CD4-positive, CD25-positive, alpha-beta regulatory T cell (primary cell): ENCODE measurements around the gene C16orf89. TPM values are rescaled to one million over a fixed set of nuclear protein-coding genes. Genes with fewer than 3 reads are reported as not detected.

ENCODE experiments used
- ATAC-seq, 2 donors: fragments of 150-1000 bp; cut with Tn5 transposase; one replicate each; pipeline ENCODE4 v1.10.0; 2021; ENCODE audit warnings: low read depth in 2 of 2, moderate number of reproducible peaks in 2 of 2, moderate library complexity in 1 of 2
- DNase-seq, 3 donors: peaks; one replicate each; pipeline versions ENCODE4 v3.0.0 to v3.0.0-alpha.2; 2012 to 2022; ENCODE audit warnings: mixed read lengths in 1 of 3
- H3K27ac ChIP-seq: one replicate; pipeline ENCODE4 v1.7.0; 2013; ENCODE audit warnings: mild to moderate bottlenecking, low read length; ENCODE audit not compliant: insufficient read depth, poor library complexity, severe bottlenecking
- H3K27me3 ChIP-seq: one replicate; pipeline ENCODE4 v1.7.0; 2013; ENCODE audit warnings: low read length; ENCODE audit not compliant: control insufficient read depth, insufficient read depth
- H3K36me3 ChIP-seq: one replicate; pipeline ENCODE4 v1.7.0; 2013; ENCODE audit warnings: mild to moderate bottlenecking, low read length, moderate library complexity; ENCODE audit not compliant: control insufficient read depth, insufficient read depth
- H3K4me1 ChIP-seq: 2 replicates; pipeline ENCODE4 v1.7.0; 2013; ENCODE audit warnings: mild to moderate bottlenecking, low read length; ENCODE audit not compliant: insufficient read depth, control insufficient read depth, poor library complexity, severe bottlenecking
- H3K4me3 ChIP-seq: one replicate; pipeline ENCODE4 v1.7.0; 2013; ENCODE audit warnings: low read depth, mild to moderate bottlenecking, low read length, moderate library complexity
- H3K9me3 ChIP-seq, 2 experiments: 1 replicate in 1 of 2; 2 replicates in 1 of 2; pipeline ENCODE4 v1.7.0; 2013; ENCODE audit warnings: low read length in 2 of 2, mild to moderate bottlenecking in 1 of 2, moderate library complexity in 1 of 2; ENCODE audit not compliant: control insufficient read depth in 2 of 2
- H3K27ac Mint-ChIP-seq, 3 donors: one replicate each; pipeline ENCODE4 v1.8.0; 2020 to 2022; ENCODE audit warnings: mild to moderate bottlenecking in 3 of 3, mixed read lengths in 3 of 3, moderate library complexity in 2 of 3
- H3K27me3 Mint-ChIP-seq: one replicate; pipeline ENCODE4 v1.8.0; 2022; ENCODE audit warnings: mild to moderate bottlenecking, mixed read lengths
- H3K36me3 Mint-ChIP-seq: one replicate; pipeline ENCODE4 v1.8.0; 2020; ENCODE audit warnings: mixed read lengths
- H3K4me1 Mint-ChIP-seq, 4 donors: one replicate each; pipeline ENCODE4 v1.8.0; 2020 to 2022; ENCODE audit warnings: mixed read lengths in 4 of 4, mild to moderate bottlenecking in 1 of 4
- H3K4me3 Mint-ChIP-seq, 4 donors: one replicate each; pipeline ENCODE4 v1.8.0; 2020 to 2022; ENCODE audit warnings: mild to moderate bottlenecking in 4 of 4, mixed read lengths in 4 of 4, moderate library complexity in 3 of 4
- H3K9me3 Mint-ChIP-seq, 7 donors: one replicate each; pipeline ENCODE4 v1.8.0; 2020 to 2022; ENCODE audit warnings: mixed read lengths in 7 of 7, mild to moderate bottlenecking in 3 of 7, moderate library complexity in 2 of 7
- polyA plus RNA-seq, 4 donors: library from polyadenylated mRNA; unstranded; fragments of 300-500 nt; fragmentation: Illumina TruSeq; gene quantifications; one replicate each; pipeline ENCODE4 v1.2.3, GENCODE V29; 2021
- total RNA-seq: library from RNA; stranded (reverse); gene quantifications from one replicate; pipeline ENCODE4 v1.2.3, GENCODE V29; 2022

Gene C16orf89
- total and polyA plus RNA-seq, 5 donors from 2014 or later: not detected

GRCh38 chr16:5022521-5022920 is 43.2 kb downstream of the C16orf89 start:
- no peaks in the 10 kb centered on the region for H3K4me1 ChIP-seq
- no peak overlapping the region for H3K27ac ChIP-seq
- peaks cover 4% of the 10 kb centered on the region for H3K27me3 Mint-ChIP-seq
- H3K36me3 ChIP-seq: no peaks in the 10 kb centered on the region
- H3K4me1 Mint-ChIP-seq: no peaks in the 10 kb centered on the region
- no peak for ATAC-seq
- no peaks in the 10 kb centered on the region for H3K9me3 Mint-ChIP-seq
- H3K4me3 ChIP-seq: no peak overlapping the region
- no peaks in the 10 kb centered on the region for H3K9me3 ChIP-seq
- no peak overlapping the region for H3K4me3 Mint-ChIP-seq
- DNase-seq: no peak
- H3K27me3 ChIP-seq: no peaks in the 10 kb centered on the region
- H3K27ac Mint-ChIP-seq: no peak overlapping the region
- no peaks in the 10 kb centered on the region for H3K36me3 Mint-ChIP-seq

- ATAC-seq (no peak), DNase-seq (no peak)
- no peaks in the 10 kb centered on the region for H3K9me3 ChIP-seq
- H3K27me3 Mint-ChIP-seq: peaks cover 4% of the 10 kb centered on the region
- H3K27me3 ChIP-seq: no peaks in the 10 kb centered on the region
- H3K27ac Mint-ChIP-seq: no peak overlapping the region
- no peaks in the 10 kb centered on the region for H3K36me3 Mint-ChIP-seq
- no peak overlapping the region for H3K4me3 Mint-ChIP-seq
- no peaks in the 10 kb centered on the region for H3K4me1 Mint-ChIP-seq
- H3K4me1 ChIP-seq: no peaks in the 10 kb centered on the region
- no peak overlapping the region for H3K27ac ChIP-seq
- no peaks in the 10 kb centered on the region for H3K9me3 Mint-ChIP-seq
- H3K36me3 ChIP-seq: no peaks in the 10 kb centered on the region
- H3K4me3 ChIP-seq: no peak overlapping the region
These were observed 45.2 kb downstream of the C16orf89 start for GRCh38 chr16:5020551-5020950.

- Histone ChIP-seq H3K9me3 (no peaks in the 10 kb centered on the region), H3K36me3 (no peaks in the 10 kb centered on the region), H3K4me3 (no peak overlapping the region), H3K4me1 (no peaks in the 10 kb centered on the region), H3K27ac (no peak overlapping the region), H3K27me3 (no peaks in the 10 kb centered on the region)
- DNase-seq (no peak), ATAC-seq (no peak)
- Mint-ChIP-seq H3K27ac (no peak overlapping the region), H3K4me1 (no peaks in the 10 kb centered on the region), H3K4me3 (no peak overlapping the region), H3K36me3 (no peaks in the 10 kb centered on the region), H3K27me3 (peaks cover 4% of the 10 kb centered on the region), H3K9me3 (no peaks in the 10 kb centered on the region)
These were observed 46.0 kb downstream of the C16orf89 start for GRCh38 chr16:5019775-5020174.

- Histone ChIP-seq H3K27ac (no peak overlapping the region), H3K4me1 (no peaks in the 10 kb centered on the region), H3K27me3 (no peaks in the 10 kb centered on the region), H3K4me3 (no peak overlapping the region), H3K36me3 (no peaks in the 10 kb centered on the region), H3K9me3 (no peaks in the 10 kb centered on the region)
- Mint-ChIP-seq H3K9me3 (no peaks in the 10 kb centered on the region), H3K4me1 (no peaks in the 10 kb centered on the region), H3K4me3 (no peak overlapping the region), H3K27me3 (peaks cover 4% of the 10 kb centered on the region), H3K36me3 (no peaks in the 10 kb centered on the region), H3K27ac (no peak overlapping the region)
- no peak for DNase-seq
- ATAC-seq: no peak
These were observed 47.0 kb downstream of the C16orf89 start for GRCh38 chr16:5018793-5019192.

GRCh38 chr16:5017678-5017969 is 48.1 kb downstream of the C16orf89 start:
- Histone ChIP-seq H3K4me3 (no peak overlapping the region), H3K27me3 (no peaks in the 10 kb centered on the region), H3K27ac (no peak overlapping the region), H3K4me1 (no peaks in the 10 kb centered on the region), H3K36me3 (no peaks in the 10 kb centered on the region), H3K9me3 (no peaks in the 10 kb centered on the region)
- Mint-ChIP-seq H3K27ac (no peak overlapping the region), H3K4me3 (no peak overlapping the region), H3K36me3 (no peaks in the 10 kb centered on the region), H3K4me1 (no peaks in the 10 kb centered on the region), H3K27me3 (peaks cover 4% of the 10 kb centered on the region), H3K9me3 (no peaks in the 10 kb centered on the region)
- ATAC-seq: no peak
- DNase-seq: no peak

- H3K9me3 Mint-ChIP-seq: no peaks in the 10 kb centered on the region
- H3K4me3 ChIP-seq: no peak overlapping the region
- H3K36me3 Mint-ChIP-seq: no peaks in the 10 kb centered on the region
- no peaks in the 10 kb centered on the region for H3K9me3 ChIP-seq
- H3K4me1 Mint-ChIP-seq: no peaks in the 10 kb centered on the region
- H3K27me3 Mint-ChIP-seq: peaks cover 4% of the 10 kb centered on the region
- no peaks in the 10 kb centered on the region for H3K4me1 ChIP-seq
- no peaks in the 10 kb centered on the region for H3K36me3 ChIP-seq
- H3K27ac ChIP-seq: no peak overlapping the region
- DNase-seq: no peak
- H3K27ac Mint-ChIP-seq: no peak overlapping the region
- H3K4me3 Mint-ChIP-seq: no peak overlapping the region
- H3K27me3 ChIP-seq: no peaks in the 10 kb centered on the region
- ATAC-seq: no peak
These were observed 48.6 kb downstream of the C16orf89 start for GRCh38 chr16:5016967-5017677.

- Histone ChIP-seq H3K27me3 (no peaks in the 10 kb centered on the region), H3K4me1 (no peaks in the 10 kb centered on the region), H3K9me3 (no peaks in the 10 kb centered on the region), H3K36me3 (no peaks in the 10 kb centered on the region), H3K27ac (no peak overlapping the region), H3K4me3 (no peak overlapping the region)
- DNase-seq (no peak), ATAC-seq (no peak)
- Mint-ChIP-seq H3K27ac (no peak overlapping the region), H3K4me1 (no peaks in the 10 kb centered on the region), H3K9me3 (no peaks in the 10 kb centered on the region), H3K27me3 (peaks cover 8% of the 10 kb centered on the region), H3K4me3 (no peak overlapping the region), H3K36me3 (no peaks in the 10 kb centered on the region)
These were observed 49.9 kb downstream of the C16orf89 start for GRCh38 chr16:5015887-5016286.

GRCh38 chr16:5015351-5015750 is 50.4 kb downstream of the C16orf89 start:
- H3K4me3 ChIP-seq: no peak overlapping the region
- ATAC-seq (no peak), DNase-seq (no peak)
- Mint-ChIP-seq H3K27ac (no peak overlapping the region), H3K9me3 (no peaks in the 10 kb centered on the region), H3K4me1 (no peaks in the 10 kb centered on the region), H3K27me3 (peaks cover 8% of the 10 kb centered on the region), H3K4me3 (no peak overlapping the region), H3K36me3 (no peaks in the 10 kb centered on the region)
- no peaks in the 10 kb centered on the region for H3K4me1 ChIP-seq
- no peaks in the 10 kb centered on the region for H3K36me3 ChIP-seq
- H3K9me3 ChIP-seq: no peaks in the 10 kb centered on the region
- no peak overlapping the region for H3K27ac ChIP-seq
- no peaks in the 10 kb centered on the region for H3K27me3 ChIP-seq
